NCI-H1105 treated with DMSO at 0.1 percent for 48 hours (cell line): ENCODE data around the gene APOC1.
"Not testable (repeated sequence)": the region's sequence is repeated elsewhere in the genome, so short reads cannot be mapped to it uniquely, and the experiment has no call there.

Source experiments
- DNase-seq: peaks from one replicate; lab custom pipeline; 2025; lab: John Stamatoyannopoulos, UW

Gene APOC1

GRCh38 chr19:44914433-44915206 lies at the start of gene APOC1:
TSS of gene APOC1 (plus strand) at chr19:44914608. CDS start at chr19:44914892, 284 bp downstream.
- peak; percentile 82 for DNase-seq

- no peak for DNase-seq
These were observed 49.1 kb upstream of the APOC1 start for GRCh38 chr19:44865196-44865767.

GRCh38 chr19:44866664-44867063 lies 47.7 kb upstream of the APOC1 start:
- no peak for DNase-seq

- DNase-seq: no peak
These were observed 46.8 kb upstream of the APOC1 start for GRCh38 chr19:44867578-44867977.

GRCh38 chr19:44869733-44870470 lies 44.5 kb upstream of the APOC1 start:
- no peak for DNase-seq

GRCh38 chr19:44871809-44872208 lies 42.6 kb upstream of the APOC1 start:
- DNase-seq: no peak

- no peak for DNase-seq
These were observed 41.7 kb upstream of the APOC1 start for GRCh38 chr19:44872661-44873060.

- DNase-seq: no peak
These were observed 40.1 kb upstream of the APOC1 start for GRCh38 chr19:44874317-44874716.

- DNase-seq: no peak
These were observed 38.5 kb upstream of the APOC1 start for GRCh38 chr19:44875666-44876451.

- no peak for DNase-seq
These were observed 37.4 kb upstream of the APOC1 start for GRCh38 chr19:44876930-44877535.

GRCh38 chr19:44878120-44878865 lies 36.1 kb upstream of the APOC1 start:
- DNase-seq: no peak

GRCh38 chr19:44879309-44880065 lies 34.9 kb upstream of the APOC1 start:
- no peak for DNase-seq

GRCh38 chr19:44882063-44882462 lies 32.3 kb upstream of the APOC1 start:
- no peak for DNase-seq

GRCh38 chr19:44882619-44883397 lies 31.6 kb upstream of the APOC1 start:
- DNase-seq: not testable (repeated sequence)

- no peak for DNase-seq
These were observed 30.5 kb upstream of the APOC1 start for GRCh38 chr19:44883922-44884321.

- DNase-seq: no peak
These were observed 29.8 kb upstream of the APOC1 start for GRCh38 chr19:44884566-44884965.

- no peak for DNase-seq
These were observed 28.3 kb upstream of the APOC1 start for GRCh38 chr19:44886141-44886540.

GRCh38 chr19:44887648-44888047 lies 26.8 kb upstream of the APOC1 start:
- DNase-seq: no peak

GRCh38 chr19:44888335-44888734 lies 26.1 kb upstream of the APOC1 start:
- not testable (repeated sequence) for DNase-seq
